Upper lobe of right lung (tissue), 1 donor: Measurements from ENCODE around the gene CYP4V2. TPM values are rescaled to one million over a fixed set of nuclear protein-coding genes. Genes with fewer than 3 reads are reported as not detected.

Experiments
- ATAC-seq: fragments of 200-7000 bp; cut with Tn5 transposase; one replicate; pipeline ENCODE4 v1.9.1; 2020; ENCODE audit warnings: mild to moderate bottlenecking, moderate library complexity
- DNase-seq: peaks from one replicate; pipeline ENCODE4 v3.0.0-alpha.2; 2020
- H3K27ac ChIP-seq: fragments of 200-600 bp; one replicate; pipeline ENCODE4 v1.8.0; 2022
- H3K27me3 ChIP-seq: fragments of 200-600 bp; one replicate; pipeline ENCODE4 v1.8.0; 2022; ENCODE audit warnings: mild to moderate bottlenecking
- H3K36me3 ChIP-seq: fragments of 200-600 bp; one replicate; pipeline ENCODE4 v1.8.0; 2022
- H3K4me1 ChIP-seq: fragments of 200-600 bp; one replicate; pipeline ENCODE4 v1.8.0; 2022
- H3K4me3 ChIP-seq: fragments of 200-600 bp; one replicate; pipeline ENCODE4 v1.8.0; 2022; ENCODE audit warnings: mild to moderate bottlenecking
- H3K9me3 ChIP-seq: fragments of 200-600 bp; one replicate; pipeline ENCODE4 v1.8.0; 2022
- CTCF ChIP-seq: fragments of 200-600 bp; IDR thresholded peaks from one replicate; pipeline ENCODE4 v1.8.0; 2022; ENCODE audit warnings: antibody characterized with exemption
- intact Hi-C: fragments of 100-400 bp; cut with DNase I; formaldehyde crosslinking; loops from one replicate; pipeline ENCODE4 v1.11.0; 2022
- total RNA-seq: library from RNA; stranded (reverse); fragmentation: NEBNext Ultra II Directional; extraction: Animal tissue kit (Norgen Biotek cat#: 25700); gene quantifications from one replicate; pipeline ENCODE4 v1.2.1, GENCODE V29; 2021
- donor health status: DM: no; HTN: yes; CAD: no; lungs with severe emphysema.

CYP4V2 gene
- total RNA-seq, 1 donor from 2014 or later = 35.4 TPM

GRCh38 chr4:186200516-186200915 is 9.1 kb downstream of the CYP4V2 start:
- no peaks in the 10 kb centered on the region for H3K9me3 ChIP-seq
- no peak for DNase-seq
- ATAC-seq = no peak
- H3K4me1 ChIP-seq = no peaks in the 10 kb centered on the region
- H3K27me3 ChIP-seq = no peaks in the 10 kb centered on the region
- TF ChIP-seq CTCF = no peak
- H3K4me3 ChIP-seq = no peak overlapping the region
- peaks cover 24% of the 10 kb centered on the region for H3K36me3 ChIP-seq
- no peak overlapping the region for H3K27ac ChIP-seq
- intact Hi-C loops = no loop called here

GRCh38 chr4:186201010-186201409 is 9.6 kb downstream of the CYP4V2 start:
- Histone ChIP-seq H3K4me1 (no peaks in the 10 kb centered on the region), H3K9me3 (no peaks in the 10 kb centered on the region), H3K27me3 (no peaks in the 10 kb centered on the region), H3K4me3 (no peak overlapping the region), H3K27ac (no peak overlapping the region), H3K36me3 (peaks cover 24% of the 10 kb centered on the region)
- intact Hi-C loops = no loop called here
- DNase-seq (no peak), ATAC-seq (no peak)
- TF ChIP-seq CTCF = no peak

DNA sequence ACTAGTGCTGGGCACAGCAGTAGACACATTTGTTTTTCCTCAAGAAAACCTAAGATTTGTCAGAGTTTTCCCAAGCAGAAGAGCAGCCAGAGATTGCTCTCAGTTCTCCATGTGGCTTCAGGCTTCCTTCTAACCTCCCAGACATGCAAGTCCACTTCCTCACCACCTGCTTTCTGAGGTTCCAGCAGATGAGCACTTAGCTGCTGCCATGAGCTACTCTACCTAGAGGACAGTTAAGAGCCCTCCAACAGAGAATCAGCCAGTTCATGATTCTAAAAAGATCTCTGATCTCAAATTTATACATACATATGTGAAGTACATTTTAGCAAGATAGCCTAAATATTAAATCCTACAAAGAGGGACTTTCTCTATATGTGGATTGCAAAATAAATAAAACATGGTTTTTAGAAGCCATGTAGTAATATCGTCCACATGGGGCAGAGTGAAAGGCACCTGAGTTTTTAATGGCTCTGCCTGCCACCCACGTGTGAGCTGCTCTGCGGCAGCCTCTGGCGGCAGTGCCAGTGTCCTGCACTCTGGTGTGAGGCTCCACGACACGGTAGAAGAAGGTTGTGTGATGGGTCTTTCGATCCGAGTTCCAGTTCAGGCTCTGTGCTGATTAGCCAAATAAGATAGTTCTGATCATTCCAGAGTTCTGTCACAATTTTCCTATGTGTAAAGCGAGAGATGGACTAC is 10.3 kb downstream of the CYP4V2 start:
- no peak overlapping the region for H3K27ac ChIP-seq
- peaks cover 17% of the 10 kb centered on the region for H3K36me3 ChIP-seq
- no peaks in the 10 kb centered on the region for H3K27me3 ChIP-seq
- TF ChIP-seq CTCF = peak; percentile 67
- intact Hi-C loops = no loop called here
- H3K4me3 ChIP-seq = no peak overlapping the region
- peak; percentile 92 for ATAC-seq
- no peaks in the 10 kb centered on the region for H3K9me3 ChIP-seq
- H3K4me1 ChIP-seq = no peaks in the 10 kb centered on the region
- DNase-seq = peak; percentile 69

DNA sequence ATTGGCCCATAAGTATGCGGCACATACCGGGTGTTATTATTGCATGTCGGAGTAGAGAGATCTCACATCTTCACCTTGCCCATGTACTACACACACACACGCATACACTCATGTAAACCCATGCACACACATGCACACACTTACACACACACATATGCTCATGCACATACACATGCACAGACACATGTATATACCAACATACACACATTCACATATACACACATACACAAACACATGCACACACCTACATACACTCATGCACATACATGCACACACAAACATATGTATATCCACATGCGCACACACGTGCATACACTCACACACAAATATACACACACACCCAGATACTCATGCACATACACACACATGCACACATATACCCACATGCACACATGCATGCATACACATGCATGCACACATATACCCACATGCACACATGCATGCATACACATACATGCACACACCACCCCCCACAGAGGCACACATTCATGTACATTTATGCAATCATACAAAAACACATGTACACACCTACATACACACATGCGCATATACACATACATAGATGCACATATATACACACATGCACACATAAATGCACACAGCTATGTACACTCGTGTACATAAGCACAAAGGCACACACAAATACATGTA is 11.2 kb downstream of the CYP4V2 start:
- no peak for DNase-seq
- Histone ChIP-seq H3K4me3 (no peak overlapping the region), H3K4me1 (no peaks in the 10 kb centered on the region), H3K9me3 (no peaks in the 10 kb centered on the region), H3K27me3 (no peaks in the 10 kb centered on the region), H3K36me3 (peaks cover 9% of the 10 kb centered on the region), H3K27ac (no peak overlapping the region)
- no peak for TF ChIP-seq CTCF
- intact Hi-C loops = no loop called here
- no peak for ATAC-seq

DNA sequence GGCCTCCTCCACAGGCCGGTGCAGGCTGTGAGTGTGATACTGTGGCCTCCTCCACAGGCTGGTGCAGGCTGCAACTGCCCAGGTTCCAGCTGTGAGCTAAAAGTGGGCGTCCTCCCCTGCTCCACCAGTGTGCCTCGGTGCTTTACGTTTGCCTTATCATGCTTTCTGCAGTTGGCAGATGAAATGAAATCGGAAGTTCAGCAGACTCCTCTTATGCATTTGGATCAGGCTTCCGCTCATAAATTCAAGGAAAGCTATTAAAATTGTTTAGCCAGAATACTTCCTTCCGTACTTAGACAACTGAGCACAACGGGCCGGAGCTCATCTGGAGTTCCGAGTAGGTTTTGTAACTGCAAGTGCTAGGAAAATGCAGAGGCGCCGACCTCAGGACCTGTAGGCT is 12.0 kb downstream of the CYP4V2 start:
- no peaks in the 10 kb centered on the region for H3K27me3 ChIP-seq
- ATAC-seq = peak; percentile 39
- no peaks in the 10 kb centered on the region for H3K4me1 ChIP-seq
- peaks cover 9% of the 10 kb centered on the region for H3K36me3 ChIP-seq
- H3K9me3 ChIP-seq = no peaks in the 10 kb centered on the region
- TF ChIP-seq CTCF = no peak
- H3K27ac ChIP-seq = no peak overlapping the region
- no peak for DNase-seq
- H3K4me3 ChIP-seq = no peak overlapping the region
- intact Hi-C loops = no loop called here
